Lower lobe of right lung (tissue), 2 donors: ENCODE results near the gene IL6. TPM values are rescaled to one million over a fixed set of nuclear protein-coding genes. Genes with fewer than 3 reads are reported as not detected.
A peak's percentile ranks its signal among the peaks of the same experiment; 100 is the strongest.

Source experiments
- ATAC-seq, 2 donors: fragments of 200-7000 bp; cut with Tn5 transposase; one replicate each; pipeline ENCODE4 v1.9.1; 2020 to 2022; ENCODE audit warnings: mild to moderate bottlenecking in 2 of 2, moderate library complexity in 2 of 2
- DNase-seq: peaks from one replicate; pipeline ENCODE4 v3.0.0-alpha.2; 2020
- H3K27ac ChIP-seq: fragments of 200-600 bp; one replicate; pipeline ENCODE4 v1.8.0; 2022
- H3K27me3 ChIP-seq: fragments of 200-600 bp; one replicate; pipeline ENCODE4 v1.8.0; 2022; ENCODE audit warnings: low read depth
- H3K36me3 ChIP-seq: fragments of 200-600 bp; one replicate; pipeline ENCODE4 v1.8.0; 2022; ENCODE audit warnings: mild to moderate bottlenecking
- H3K4me1 ChIP-seq: fragments of 200-600 bp; one replicate; pipeline ENCODE4 v1.8.0; 2022
- H3K4me3 ChIP-seq: fragments of 200-600 bp; one replicate; pipeline ENCODE4 v1.8.0; 2022; ENCODE audit warnings: mild to moderate bottlenecking
- H3K9me3 ChIP-seq: fragments of 200-600 bp; one replicate; pipeline ENCODE4 v1.8.0; 2022
- intact Hi-C: fragments of 100-400 bp; cut with DNase I; formaldehyde crosslinking; loops from one replicate; pipeline ENCODE4 v1.11.0; 2022
- total RNA-seq: library from RNA; stranded (reverse); fragmentation: NEBNext Ultra II Directional; extraction: Animal tissue kit (Norgen Biotek cat#: 25700); gene quantifications from one replicate; pipeline ENCODE4 v1.2.1, GENCODE V29; 2021
- TF ChIP-seq, protein P1 (sequence below): fragments of 200-600 bp; IDR thresholded peaks from one replicate; pipeline ENCODE4 v1.8.0; 2022; ENCODE audit warnings: antibody characterized with exemption, mild to moderate bottlenecking
- donor health status: DM: no; HTN: yes; CAD: no; lungs with severe emphysema.

IL6 gene
- total RNA-seq, 1 donor from 2014 or later, result 8.2 TPM

DNA sequence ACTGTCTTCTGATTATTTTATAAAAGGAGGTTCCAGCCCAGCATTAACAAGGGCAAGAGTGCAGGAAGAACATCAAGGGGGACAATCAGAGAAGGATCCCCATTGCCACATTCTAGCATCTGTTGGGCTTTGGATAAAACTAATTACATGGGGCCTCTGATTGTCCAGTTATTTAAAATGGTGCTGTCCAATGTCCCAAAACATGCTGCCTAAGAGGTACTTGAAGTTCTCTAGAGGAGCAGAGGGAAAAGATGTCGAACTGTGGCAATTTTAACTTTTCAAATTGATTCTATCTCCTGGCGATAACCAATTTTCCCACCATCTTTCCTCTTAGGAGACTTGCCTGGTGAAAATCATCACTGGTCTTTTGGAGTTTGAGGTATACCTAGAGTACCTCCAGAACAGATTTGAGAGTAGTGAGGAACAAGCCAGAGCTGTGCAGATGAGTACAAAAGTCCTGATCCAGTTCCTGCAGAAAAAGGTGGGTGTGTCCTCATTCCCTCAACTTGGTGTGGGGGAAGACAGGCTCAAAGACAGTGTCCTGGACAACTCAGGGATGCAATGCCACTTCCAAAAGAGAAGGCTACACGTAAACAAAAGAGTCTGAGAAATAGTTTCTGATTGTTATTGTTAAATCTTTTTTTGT is 2.3 kb downstream of the IL6 start:
- TF ChIP-seq, protein P1, sequence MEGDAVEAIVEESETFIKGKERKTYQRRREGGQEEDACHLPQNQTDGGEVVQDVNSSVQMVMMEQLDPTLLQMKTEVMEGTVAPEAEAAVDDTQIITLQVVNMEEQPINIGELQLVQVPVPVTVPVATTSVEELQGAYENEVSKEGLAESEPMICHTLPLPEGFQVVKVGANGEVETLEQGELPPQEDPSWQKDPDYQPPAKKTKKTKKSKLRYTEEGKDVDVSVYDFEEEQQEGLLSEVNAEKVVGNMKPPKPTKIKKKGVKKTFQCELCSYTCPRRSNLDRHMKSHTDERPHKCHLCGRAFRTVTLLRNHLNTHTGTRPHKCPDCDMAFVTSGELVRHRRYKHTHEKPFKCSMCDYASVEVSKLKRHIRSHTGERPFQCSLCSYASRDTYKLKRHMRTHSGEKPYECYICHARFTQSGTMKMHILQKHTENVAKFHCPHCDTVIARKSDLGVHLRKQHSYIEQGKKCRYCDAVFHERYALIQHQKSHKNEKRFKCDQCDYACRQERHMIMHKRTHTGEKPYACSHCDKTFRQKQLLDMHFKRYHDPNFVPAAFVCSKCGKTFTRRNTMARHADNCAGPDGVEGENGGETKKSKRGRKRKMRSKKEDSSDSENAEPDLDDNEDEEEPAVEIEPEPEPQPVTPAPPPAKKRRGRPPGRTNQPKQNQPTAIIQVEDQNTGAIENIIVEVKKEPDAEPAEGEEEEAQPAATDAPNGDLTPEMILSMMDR, result no peak
- Histone ChIP-seq H3K27me3 (peaks cover 4% of the 10 kb centered on the region), H3K36me3 (peaks cover 4% of the 10 kb centered on the region), H3K4me3 (peak overlapping the region; percentile 56), H3K9me3 (no peaks in the 10 kb centered on the region), H3K4me1 (peaks cover 39% of the 10 kb centered on the region), H3K27ac (no peak overlapping the region)
- intact Hi-C loops, result loop anchor here (10.0 kb wide), 1 partner anchor 165 kb away; no protein-coding TSS in a partner anchor
- DNase-seq, result no peak
- no peak for ATAC-seq

GRCh38 chr7:22730066-22730710 is 3.2 kb downstream of the IL6 start:
- Histone ChIP-seq H3K4me1 (peaks cover 32% of the 10 kb centered on the region), H3K36me3 (peaks cover 4% of the 10 kb centered on the region), H3K27me3 (peaks cover 4% of the 10 kb centered on the region), H3K4me3 (no peak overlapping the region), H3K9me3 (no peaks in the 10 kb centered on the region), H3K27ac (no peak overlapping the region)
- ATAC-seq (no peak), DNase-seq (no peak)
- intact Hi-C loops, result no loop called here
- TF ChIP-seq, protein P1, result no peak

- no peaks in the 10 kb centered on the region for H3K9me3 ChIP-seq
- peaks cover 24% of the 10 kb centered on the region for H3K4me1 ChIP-seq
- no peak overlapping the region for H3K27ac ChIP-seq
- no peak overlapping the region for H3K4me3 ChIP-seq
- intact Hi-C loops, result no loop called here
- peaks cover 4% of the 10 kb centered on the region for H3K27me3 ChIP-seq
- peaks cover 4% of the 10 kb centered on the region for H3K36me3 ChIP-seq
- no peak for DNase-seq
- no peak for ATAC-seq
- TF ChIP-seq, protein P1, result no peak
Observed at GRCh38 chr7:22730921-22731654, 4.1 kb downstream of the IL6 start.

GRCh38 chr7:22731766-22732165 is 4.8 kb downstream of the IL6 start:
- peaks cover 4% of the 10 kb centered on the region for H3K27me3 ChIP-seq
- no peak for ATAC-seq

GRCh38 chr7:22732556-22733126 is 5.6 kb downstream of the IL6 start:
- Histone ChIP-seq H3K36me3 (peaks cover 4% of the 10 kb centered on the region), H3K4me1 (peaks cover 8% of the 10 kb centered on the region), H3K9me3 (no peaks in the 10 kb centered on the region), H3K27ac (no peak overlapping the region), H3K4me3 (no peak overlapping the region), H3K27me3 (no peaks in the 10 kb centered on the region)
- no peak for DNase-seq
- TF ChIP-seq, protein P1, result peak; percentile 18
- ATAC-seq, result no peak
- intact Hi-C loops, result no loop called here

More at GRCh38 chr7:22731766-22732165, 4.8 kb downstream of the IL6 start:
- Histone ChIP-seq H3K4me3 (no peak overlapping the region), H3K4me1 (peaks cover 17% of the 10 kb centered on the region), H3K27ac (no peak overlapping the region), H3K9me3 (no peaks in the 10 kb centered on the region), H3K36me3 (peaks cover 4% of the 10 kb centered on the region)
- intact Hi-C loops, result no loop called here
- no peak for DNase-seq
- TF ChIP-seq, protein P1, result no peak
